Stimulated activated CD4-positive, alpha-beta T cell treated with anti-CD3 and anti-CD28 coated beads, Interleukin-2, amount 100 ng/mL, for 4 hours (primary cell): ENCODE data around the gene PCDHGA4.
"Not testable (repeated sequence)": the region's sequence is repeated elsewhere in the genome, so short reads cannot be mapped to it uniquely, and the experiment has no call there.

ENCODE experiments used
- DNase-seq: peaks from one replicate; pipeline ENCODE4 v3.0.0-alpha.2; 2020; ENCODE audit warnings: low read depth

Gene PCDHGA4

GRCh38 chr5:141349917-141350619 lies 4.8 kb upstream of the PCDHGA4 start, which contains the start of gene PCDHGB1:
PCDHGB1 (plus strand) TSS chr5:141350099; CDS start chr5:141350261, 162 bp downstream.
- no peak for DNase-seq

DNA sequence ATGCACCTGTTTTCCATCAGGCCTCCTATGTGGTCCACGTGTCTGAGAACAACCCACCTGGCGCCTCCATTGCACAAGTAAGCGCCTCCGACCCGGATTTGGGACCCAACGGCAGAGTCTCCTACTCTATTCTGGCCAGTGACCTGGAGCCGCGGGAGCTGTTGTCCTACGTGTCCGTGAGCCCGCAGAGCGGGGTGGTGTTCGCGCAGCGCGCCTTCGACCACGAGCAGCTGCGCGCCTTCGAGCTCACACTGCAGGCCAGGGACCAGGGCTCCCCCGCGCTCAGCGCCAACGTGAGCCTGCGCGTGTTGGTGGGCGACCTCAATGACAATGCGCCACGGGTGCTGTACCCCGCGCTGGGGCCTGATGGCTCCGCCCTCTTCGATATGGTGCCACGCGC lies 3.2 kb upstream of the PCDHGA4 start:
- DNase-seq = no peak

GRCh38 chr5:141355641-141356040 lies 820 bp downstream of the PCDHGA4 start:
- DNase-seq = no peak

DNA sequence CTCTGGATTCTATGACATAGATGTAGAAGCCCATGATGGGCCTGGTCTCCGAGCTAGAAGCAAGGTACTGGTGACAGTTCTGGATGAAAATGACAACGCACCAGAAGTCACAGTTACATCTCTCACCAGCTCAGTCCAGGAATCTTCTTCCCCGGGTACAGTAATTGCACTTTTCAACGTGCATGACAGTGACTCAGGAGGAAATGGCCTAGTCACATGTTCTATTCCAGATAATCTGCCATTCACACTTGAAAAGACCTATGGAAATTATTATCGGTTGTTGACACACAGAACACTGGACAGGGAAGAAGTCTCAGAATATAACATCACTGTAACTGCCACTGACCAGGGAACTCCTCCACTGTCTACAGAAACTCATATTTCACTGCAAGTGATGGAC lies 1.3 kb downstream of the PCDHGA4 start:
- no peak for DNase-seq

DNA sequence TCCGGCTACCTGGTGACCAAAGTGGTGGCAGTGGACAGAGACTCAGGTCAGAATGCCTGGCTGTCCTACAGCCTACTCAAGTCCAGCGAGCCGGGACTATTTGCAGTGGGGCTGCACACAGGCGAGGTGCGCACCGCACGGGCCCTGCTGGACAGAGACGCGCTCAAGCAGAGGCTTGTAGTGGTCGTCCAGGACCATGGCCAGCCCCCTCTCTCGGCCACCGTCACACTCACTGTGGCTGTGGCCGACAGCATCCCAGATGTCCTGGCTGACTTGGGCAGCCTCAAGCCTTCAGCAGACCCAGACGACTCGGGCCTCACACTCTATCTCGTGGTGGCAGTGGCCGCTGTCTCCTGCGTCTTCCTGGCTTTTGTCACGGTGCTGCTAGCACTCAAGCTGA lies 2.1 kb downstream of the PCDHGA4 start:
- DNase-seq = no peak

DNA sequence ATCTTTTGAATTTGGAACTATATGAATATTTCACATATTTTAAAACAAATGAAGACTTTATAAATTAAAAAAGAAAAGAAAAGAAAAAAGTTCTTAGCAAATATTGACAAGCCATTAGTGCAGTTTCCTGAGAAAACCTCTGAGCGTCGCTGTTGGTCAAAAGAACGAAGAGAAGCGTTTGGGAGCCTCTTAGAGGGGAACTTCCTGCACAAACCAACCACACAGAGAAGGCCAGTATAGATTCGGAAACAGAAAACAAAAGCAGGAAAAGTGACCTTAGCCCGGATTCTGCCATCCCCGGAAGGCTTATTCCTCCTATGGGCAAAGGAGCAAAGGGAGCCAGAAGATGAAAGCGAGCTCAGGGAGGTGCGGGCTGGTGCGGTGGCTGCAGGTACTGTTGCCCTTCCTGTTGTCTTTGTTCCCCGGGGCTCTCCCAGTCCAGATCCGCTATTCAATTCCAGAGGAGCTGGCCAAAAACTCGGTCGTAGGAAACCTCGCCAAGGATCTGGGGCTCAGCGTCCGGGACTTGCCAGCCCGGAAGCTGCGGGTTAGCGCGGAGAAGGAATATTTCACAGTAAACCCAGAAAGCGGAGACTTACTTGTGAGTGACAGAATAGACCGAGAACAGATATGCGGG lies 5.1 kb downstream of the PCDHGA4 start, which contains the start of gene PCDHGB2:
TSS of gene PCDHGB2 (plus strand) at position 205 of the 637 bp plus-strand sequence. CDS start at position 347, 142 bp downstream.
- no peak for DNase-seq

DNA sequence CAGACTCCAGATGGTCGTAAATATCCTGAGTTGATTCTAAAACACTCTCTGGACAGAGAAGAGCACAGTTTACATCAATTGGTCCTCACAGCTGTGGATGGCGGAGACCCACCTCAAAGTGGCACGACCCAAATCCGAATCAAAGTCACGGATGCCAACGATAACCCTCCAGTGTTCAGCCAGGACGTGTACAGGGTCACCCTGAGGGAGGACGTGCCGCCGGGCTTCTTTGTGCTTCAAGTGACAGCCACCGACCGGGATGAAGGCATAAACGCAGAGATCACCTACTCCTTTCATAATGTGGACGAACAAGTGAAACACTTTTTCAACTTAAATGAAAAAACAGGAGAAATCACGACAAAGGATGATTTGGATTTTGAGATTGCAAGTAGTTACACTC lies 5.9 kb downstream of the PCDHGA4 start:
- DNase-seq = no peak

- DNase-seq = no peak
Measured at GRCh38 chr5:141362719-141363118, 7.9 kb downstream of the PCDHGA4 start.

GRCh38 chr5:141363952-141364660 lies 9.3 kb downstream of the PCDHGA4 start, which contains the start of gene PCDHGA5:
PCDHGA5 (plus strand) TSS chr5:141364162; CDS start chr5:141364331, 169 bp downstream.
- DNase-seq = no peak

DNA sequence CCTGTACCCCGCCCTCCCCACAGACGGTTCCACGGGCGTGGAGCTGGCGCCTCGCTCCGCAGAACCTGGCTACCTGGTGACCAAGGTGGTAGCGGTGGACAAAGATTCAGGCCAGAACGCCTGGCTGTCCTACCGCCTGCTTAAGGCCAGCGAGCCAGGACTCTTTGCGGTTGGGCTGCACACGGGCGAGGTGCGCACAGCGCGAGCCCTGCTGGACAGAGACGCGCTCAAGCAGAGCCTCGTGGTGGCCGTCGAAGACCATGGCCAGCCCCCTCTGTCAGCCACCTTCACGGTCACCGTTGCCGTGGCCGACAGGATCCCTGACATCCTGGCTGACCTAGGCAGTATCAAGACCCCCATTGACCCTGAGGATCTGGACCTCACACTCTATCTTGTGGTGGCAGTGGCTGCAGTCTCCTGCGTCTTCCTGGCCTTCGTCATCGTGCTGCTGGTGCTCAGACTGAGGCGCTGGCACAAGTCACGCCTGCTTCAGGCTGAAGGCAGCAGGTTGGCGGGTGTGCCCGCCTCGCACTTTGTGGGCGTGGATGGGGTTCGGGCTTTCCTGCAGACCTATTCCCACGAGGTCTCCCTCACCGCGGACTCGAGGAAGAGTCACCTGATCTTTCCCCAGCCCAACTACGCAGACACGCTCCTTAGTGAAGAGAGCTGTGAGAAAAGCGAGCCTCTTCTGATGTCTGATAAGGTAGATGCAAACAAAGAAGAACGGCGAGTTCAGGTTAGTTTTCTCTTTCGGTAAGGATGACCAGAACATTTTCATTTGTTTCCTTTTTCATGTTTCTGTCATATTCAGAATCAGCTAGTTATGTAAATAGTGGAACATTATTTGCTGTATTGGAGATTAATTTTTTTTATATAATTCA lies 11.4 kb downstream of the PCDHGA4 start:
- DNase-seq = no peak

- peak; percentile 9 for DNase-seq
Measured at GRCh38 chr5:141369994-141370848, 15.4 kb downstream of the PCDHGA4 start, which contains the start of gene PCDHGB3. PCDHGB3 (plus strand) TSS chr5:141370242; CDS start chr5:141370395, 153 bp downstream.

GRCh38 chr5:141371572-141372475 lies 17.0 kb downstream of the PCDHGA4 start:
- DNase-seq = no peak

DNA sequence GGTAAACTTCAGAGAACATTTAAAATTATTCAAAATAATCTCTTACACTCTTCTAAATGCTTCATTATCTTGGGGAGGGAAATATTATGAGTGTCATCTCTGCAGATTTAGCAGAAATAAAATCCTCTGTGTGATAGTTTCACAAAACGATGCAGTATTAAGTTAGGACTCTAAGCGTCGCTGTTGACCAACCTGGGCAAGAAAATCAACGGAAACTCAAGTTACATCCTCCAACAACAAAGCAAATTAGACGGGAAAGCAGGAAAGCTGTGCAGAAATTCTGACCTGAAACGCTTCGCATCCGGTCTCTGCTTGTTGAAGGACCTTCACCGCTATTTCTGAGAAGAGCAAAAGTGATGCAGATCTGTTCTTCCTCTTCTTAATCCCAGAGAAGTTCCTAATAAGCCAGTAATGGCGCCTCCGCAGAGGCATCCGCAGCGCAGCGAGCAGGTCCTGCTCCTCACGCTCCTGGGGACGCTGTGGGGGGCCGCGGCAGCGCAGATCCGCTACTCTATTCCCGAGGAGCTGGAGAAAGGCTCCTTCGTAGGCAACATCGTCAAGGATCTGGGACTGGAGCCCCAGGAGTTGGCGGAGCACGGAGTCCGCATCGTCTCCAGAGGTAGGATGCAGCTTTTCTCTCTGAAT lies 19.0 kb downstream of the PCDHGA4 start, which contains the start of gene PCDHGA6:
TSS of gene PCDHGA6 (plus strand) at position 219 of the 645 bp plus-strand sequence. CDS start at position 412, 193 bp downstream.
- no peak for DNase-seq

DNA sequence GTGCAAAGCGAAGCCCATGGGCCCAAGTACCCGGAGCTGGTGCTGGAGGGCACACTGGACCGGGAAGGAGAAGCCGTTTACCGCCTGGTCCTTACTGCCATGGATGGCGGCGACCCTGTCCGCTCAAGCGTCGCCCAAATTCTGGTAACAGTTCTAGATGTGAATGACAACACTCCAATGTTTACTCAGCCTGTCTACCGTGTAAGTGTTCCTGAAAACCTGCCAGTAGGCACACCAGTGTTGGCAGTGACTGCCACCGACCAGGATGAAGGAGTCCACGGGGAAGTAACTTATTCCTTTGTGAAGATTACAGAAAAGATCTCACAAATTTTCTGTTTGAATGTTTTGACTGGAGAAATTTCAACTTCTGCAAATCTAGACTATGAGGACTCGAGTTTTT lies 19.8 kb downstream of the PCDHGA4 start:
- no peak for DNase-seq

DNA sequence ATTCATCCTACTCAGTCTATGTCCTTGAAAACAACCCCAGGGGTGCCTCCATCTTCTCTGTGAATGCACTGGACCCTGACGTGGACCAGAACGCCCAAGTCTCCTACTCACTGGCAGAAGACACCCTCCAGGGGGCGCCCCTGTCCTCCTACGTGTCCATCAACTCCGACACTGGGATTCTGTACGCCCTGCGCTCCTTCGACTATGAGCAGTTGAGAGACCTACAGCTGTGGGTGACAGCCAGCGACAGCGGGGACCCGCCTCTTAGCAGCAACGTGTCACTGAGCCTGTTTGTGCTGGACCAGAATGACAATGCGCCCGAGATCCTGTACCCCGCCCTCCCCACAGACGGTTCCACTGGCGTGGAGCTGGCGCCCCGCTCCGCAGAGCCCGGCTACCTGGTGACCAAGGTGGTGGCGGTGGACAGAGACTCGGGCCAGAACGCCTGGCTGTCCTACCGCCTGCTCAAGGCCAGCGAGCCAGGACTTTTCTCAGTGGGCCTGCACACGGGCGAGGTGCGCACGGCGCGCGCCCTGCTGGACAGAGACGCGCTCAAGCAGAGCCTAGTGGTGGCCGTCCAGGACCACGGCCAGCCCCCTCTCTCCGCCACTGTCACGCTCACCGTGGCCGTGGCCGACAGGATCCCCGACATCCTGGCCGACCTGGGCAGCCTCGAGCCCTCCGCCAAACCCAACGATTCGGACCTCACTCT lies 20.8 kb downstream of the PCDHGA4 start:
- not testable (repeated sequence) for DNase-seq

GRCh38 chr5:141382469-141383294 lies 27.9 kb downstream of the PCDHGA4 start, which contains the start of gene PCDHGA7:
PCDHGA7 (plus strand) TSS chr5:141382742; CDS start chr5:141382900, 158 bp downstream.
- no peak for DNase-seq

DNA sequence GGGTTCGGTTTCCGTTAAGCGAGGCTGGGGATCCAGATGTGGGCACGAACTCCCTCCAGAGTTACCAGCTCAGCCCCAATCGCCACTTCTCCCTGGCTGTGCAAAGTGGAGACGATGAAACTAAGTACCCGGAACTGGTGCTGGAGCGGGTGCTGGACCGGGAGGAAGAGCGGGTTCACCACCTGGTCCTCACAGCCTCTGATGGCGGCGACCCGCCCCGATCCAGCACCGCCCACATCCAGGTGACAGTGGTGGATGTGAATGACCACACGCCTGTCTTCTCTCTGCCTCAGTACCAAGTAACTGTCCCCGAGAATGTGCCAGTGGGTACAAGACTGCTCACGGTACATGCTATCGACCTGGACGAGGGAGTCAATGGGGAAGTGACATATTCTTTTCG lies 28.5 kb downstream of the PCDHGA4 start:
- no peak for DNase-seq
